ENCODE data around the gene ADAMTSL5. TPM values are rescaled to one million over a fixed set of nuclear protein-coding genes. Genes with fewer than 3 reads are reported as not detected.

ADAMTSL5 gene
- total and polyA plus RNA-seq, 2 of the 8 experiments (the other 6 are each of a cell fraction or from before 2014, with no cell fraction given), result 0.82 to 0.99 TPM

GRCh38 chr19:1473085-1473851 lies 39.6 kb downstream of the ADAMTSL5 start (continued):
- TF ChIP-seq HDAC2 (IDR thresholded peaks at IDR 0.05; ENCODE audit: borderline replicate concordance in 1 of 2, low read depth in 2 of 2, low read length in 2 of 2), result no peak
- TF ChIP-seq RBBP5 (IDR thresholded peaks at IDR 0.05; ENCODE audit: borderline replicate concordance, low read depth, low read length), result no peak
- TF ChIP-seq, protein P1, sequence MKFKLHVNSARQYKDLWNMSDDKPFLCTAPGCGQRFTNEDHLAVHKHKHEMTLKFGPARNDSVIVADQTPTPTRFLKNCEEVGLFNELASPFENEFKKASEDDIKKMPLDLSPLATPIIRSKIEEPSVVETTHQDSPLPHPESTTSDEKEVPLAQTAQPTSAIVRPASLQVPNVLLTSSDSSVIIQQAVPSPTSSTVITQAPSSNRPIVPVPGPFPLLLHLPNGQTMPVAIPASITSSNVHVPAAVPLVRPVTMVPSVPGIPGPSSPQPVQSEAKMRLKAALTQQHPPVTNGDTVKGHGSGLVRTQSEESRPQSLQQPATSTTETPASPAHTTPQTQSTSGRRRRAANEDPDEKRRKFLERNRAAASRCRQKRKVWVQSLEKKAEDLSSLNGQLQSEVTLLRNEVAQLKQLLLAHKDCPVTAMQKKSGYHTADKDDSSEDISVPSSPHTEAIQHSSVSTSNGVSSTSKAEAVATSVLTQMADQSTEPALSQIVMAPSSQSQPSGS (IDR thresholded peaks at IDR 0.05; ENCODE audit: low read length), result no peak
